GM10248 (cell line): ENCODE measurements around the gene TSG101.
A peak's percentile ranks its signal among the peaks of the same experiment; 100 is the strongest.

ENCODE experiments used
- CTCF ChIA-PET: fragments of 300-600 bp; sonication (Branson Sonifier 250); formaldehyde crosslinking; extraction: SDS; loops from one replicate; lab custom pipeline; 2021; ENCODE audit warnings: antibody characterized with exemption; lab: Yijun Ruan, JAX
- POLR2A ChIA-PET: fragments of 350-650 bp; sonication (Branson Sonifier 250); formaldehyde crosslinking; extraction: SDS; loops from one replicate; lab custom pipeline; 2020; ENCODE audit warnings: antibody characterized with exemption; lab: Yijun Ruan, JAX
- DNase-seq: peaks from one replicate; pipeline ENCODE4 v3.0.0; 2012; ENCODE audit errors: extremely low spot score
- CTCF ChIP-seq: IDR thresholded peaks from 2 replicates; pipeline ENCODE4 v1.5.1; 2012; ENCODE audit warnings: mild to moderate bottlenecking, low read depth; ENCODE audit errors: extremely low read depth, missing control alignments, control extremely low read depth

Gene TSG101

GRCh38 chr11:18548001-18548400 is 21.3 kb upstream of the TSG101 start:
- ChIA-PET CTCF (interaction anchor here (1.3 kb wide), 1 partner anchor 174 kb away, joined by 3 read pairs; no protein-coding TSS in a partner anchor), POLR2A (no interaction called here)
- no peak for DNase-seq
- no peak for TF ChIP-seq CTCF

GRCh38 chr11:18540207-18541009 is 13.7 kb upstream of the TSG101 start:
- ChIA-PET POLR2A (no interaction called here), CTCF (interaction anchor here (0.6 to 4.5 kb wide), 27 partner anchors 8 to 425 kb away, joined by 3 to 28 read pairs (median 5); partner anchors contain the start of genes MISFA, SPTY2D1 and TSG101)
- TF ChIP-seq CTCF = peak; percentile 36
- DNase-seq = peak; percentile 40

- CTCF ChIA-PET = interaction anchor here (0.9 kb wide), 1 partner anchor 55 kb away, joined by 3 read pairs; no protein-coding TSS in a partner anchor
- TF ChIP-seq CTCF = no peak
- DNase-seq = no peak
- POLR2A ChIA-PET = no interaction called here
Measured at GRCh38 chr11:18536209-18536608, 9.5 kb upstream of the TSG101 start.

- no peak for DNase-seq
- POLR2A ChIA-PET = no interaction called here
- CTCF ChIA-PET = interaction anchor here (1.5 to 1.9 kb wide), 3 partner anchors 194 to 290 kb away, joined by 3 to 6 read pairs (median 4); no protein-coding TSS in a partner anchor
- TF ChIP-seq CTCF = no peak
Measured at GRCh38 chr11:18534245-18534644, 7.5 kb upstream of the TSG101 start.

GRCh38 chr11:18533365-18533764 is 6.6 kb upstream of the TSG101 start:
- TF ChIP-seq CTCF = no peak
- POLR2A ChIA-PET = interaction anchor here (0.7 kb wide), 1 partner anchor 98 kb away, joined by 3 read pairs; no protein-coding TSS in a partner anchor
- CTCF ChIA-PET = interaction anchor here (2.7 kb wide), 1 partner anchor 7 kb away, joined by 10 read pairs; no protein-coding TSS in a partner anchor
- no peak for DNase-seq

GRCh38 chr11:18527512-18527911 is 770 bp upstream of the TSG101 start:
- ChIA-PET CTCF (interaction anchor here (0.9 to 2.7 kb wide), 4 partner anchors 13 to 284 kb away, joined by 3 to 12 read pairs (median 4); no protein-coding TSS in a partner anchor), POLR2A (interaction anchor here (1.6 kb wide), 1 partner anchor 134 kb away, joined by 7 read pairs; the partner anchor contains the start of gene LDHA)
- no peak for TF ChIP-seq CTCF

More at GRCh38 chr11:18527512-18527911, 770 bp upstream of the TSG101 start:
- no peak for DNase-seq
